ENCODE data around the gene SLC4A2.
"Not testable (repeated sequence)": the region's sequence is repeated elsewhere in the genome, so short reads cannot be mapped to it uniquely, and the experiment has no call there.

DNA sequence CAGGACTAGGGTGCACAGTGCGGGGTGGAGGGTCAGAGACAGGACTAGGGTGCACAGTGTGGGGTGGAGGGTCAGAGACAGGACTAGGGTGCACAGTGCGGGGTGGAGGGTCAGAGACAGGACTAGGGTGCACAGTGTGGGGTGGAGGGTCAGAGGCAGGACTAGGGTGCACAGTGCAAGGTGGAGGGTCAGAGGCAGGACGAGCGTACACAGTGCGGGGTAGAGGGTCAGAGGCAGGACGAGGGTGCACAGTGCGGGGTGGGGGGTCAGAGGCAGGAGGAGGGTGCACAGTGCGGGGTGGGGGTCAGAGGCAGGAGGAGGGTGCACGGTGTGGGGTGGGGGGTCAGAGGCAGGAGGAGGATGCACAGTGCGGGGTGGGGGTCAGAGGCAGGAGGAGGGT, 15.9 kb upstream of the SLC4A2 start:
- not testable (repeated sequence) for TF ChIP-seq CTCF, POLR2A (IDR thresholded peaks at IDR 0.05)

Measured in right lobe of liver (tissue), 4 donors.